A673 (cell line): ENCODE measurements around the gene ADORA2B.

ENCODE experiments used
- EZH2 ChIP-seq: fragments of 200-600 bp; sonication (generic); IDR thresholded peaks from 2 replicates; pipeline ENCODE4 v1.6.1; 2017; ENCODE audit warnings: borderline replicate concordance, low read depth, mild to moderate bottlenecking, mixed read lengths, antibody characterized with exemption, low read length; ENCODE audit not compliant: poor library complexity, severe bottlenecking
- TF ChIP-seq, protein P1 (sequence below): fragments of 300-800, 200-600 bp; sonication (generic); conservative IDR thresholded peaks from 2 replicates; pipeline ENCODE4 v1.5.1; 2017; ENCODE audit warnings: low read depth, mild to moderate bottlenecking, antibody characterized with exemption, low read length, moderate library complexity, mixed read lengths

DNA sequence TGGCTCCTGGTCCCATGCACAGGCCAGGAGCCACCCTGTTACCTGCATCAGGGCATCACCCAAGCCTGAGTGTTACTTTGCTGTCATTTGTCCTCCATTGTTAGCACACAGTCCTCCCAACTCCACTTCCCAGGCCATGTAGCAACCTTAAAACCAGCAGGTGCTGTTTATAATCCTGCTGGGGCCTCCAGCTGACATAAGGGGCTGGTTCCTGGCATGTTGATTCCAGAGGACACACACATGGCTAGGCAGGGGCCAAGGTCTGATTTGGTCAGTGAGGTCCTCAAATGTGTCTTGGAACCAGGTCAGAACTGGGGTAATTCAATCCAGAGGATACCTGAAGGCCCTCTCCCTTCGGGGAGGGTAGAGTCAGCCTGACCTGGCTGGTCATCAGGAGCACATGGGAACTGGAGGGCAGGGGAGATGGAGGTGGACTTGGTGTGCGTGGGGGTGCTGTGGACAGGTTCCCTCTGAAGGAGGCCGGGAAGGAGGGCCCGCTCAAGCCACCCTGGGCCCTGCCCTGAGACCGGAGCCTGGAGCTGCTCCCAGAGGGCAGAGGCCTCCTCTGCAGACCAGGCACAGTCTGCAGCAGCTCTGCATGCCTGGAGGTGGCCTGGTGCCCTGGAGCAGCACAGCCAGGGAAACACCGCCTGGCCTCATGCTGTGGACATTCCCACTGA, 6.6 kb downstream of the ADORA2B start:
- TF ChIP-seq, protein P1, sequence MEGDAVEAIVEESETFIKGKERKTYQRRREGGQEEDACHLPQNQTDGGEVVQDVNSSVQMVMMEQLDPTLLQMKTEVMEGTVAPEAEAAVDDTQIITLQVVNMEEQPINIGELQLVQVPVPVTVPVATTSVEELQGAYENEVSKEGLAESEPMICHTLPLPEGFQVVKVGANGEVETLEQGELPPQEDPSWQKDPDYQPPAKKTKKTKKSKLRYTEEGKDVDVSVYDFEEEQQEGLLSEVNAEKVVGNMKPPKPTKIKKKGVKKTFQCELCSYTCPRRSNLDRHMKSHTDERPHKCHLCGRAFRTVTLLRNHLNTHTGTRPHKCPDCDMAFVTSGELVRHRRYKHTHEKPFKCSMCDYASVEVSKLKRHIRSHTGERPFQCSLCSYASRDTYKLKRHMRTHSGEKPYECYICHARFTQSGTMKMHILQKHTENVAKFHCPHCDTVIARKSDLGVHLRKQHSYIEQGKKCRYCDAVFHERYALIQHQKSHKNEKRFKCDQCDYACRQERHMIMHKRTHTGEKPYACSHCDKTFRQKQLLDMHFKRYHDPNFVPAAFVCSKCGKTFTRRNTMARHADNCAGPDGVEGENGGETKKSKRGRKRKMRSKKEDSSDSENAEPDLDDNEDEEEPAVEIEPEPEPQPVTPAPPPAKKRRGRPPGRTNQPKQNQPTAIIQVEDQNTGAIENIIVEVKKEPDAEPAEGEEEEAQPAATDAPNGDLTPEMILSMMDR, result no peak
- no peak for TF ChIP-seq EZH2
